ENCODE data around the gene MYO9B. TPM values are rescaled to one million over a fixed set of nuclear protein-coding genes. Genes with fewer than 3 reads are reported as not detected.

Gene MYO9B
- total and polyA plus RNA-seq, 9 of the 15 experiments (the other 6 are each of a cell fraction or from before 2014, with no cell fraction given) = 2.4 to 77.6 (median 23.0) TPM

DNA sequence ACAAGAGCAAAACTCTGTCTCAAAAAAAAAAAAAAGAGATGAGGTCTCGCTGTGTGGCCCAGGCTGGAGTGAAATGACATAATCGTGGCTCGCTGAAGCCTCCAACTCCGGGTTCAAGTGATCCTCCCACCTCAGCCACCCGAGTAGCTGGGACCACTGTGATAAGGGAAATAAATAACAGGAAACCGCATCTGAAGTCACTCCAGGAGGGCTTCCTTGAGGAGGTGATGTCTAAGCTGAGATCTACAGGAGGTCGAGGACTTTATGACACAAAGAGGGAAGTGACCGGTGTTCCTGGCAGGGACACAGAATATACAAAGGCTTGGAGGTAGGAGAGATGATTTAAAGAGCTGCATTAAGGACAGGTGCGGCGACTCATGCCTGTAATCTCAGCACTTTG lies 179.1 kb downstream of the MYO9B start (continued):
- TF ChIP-seq, protein P1, sequence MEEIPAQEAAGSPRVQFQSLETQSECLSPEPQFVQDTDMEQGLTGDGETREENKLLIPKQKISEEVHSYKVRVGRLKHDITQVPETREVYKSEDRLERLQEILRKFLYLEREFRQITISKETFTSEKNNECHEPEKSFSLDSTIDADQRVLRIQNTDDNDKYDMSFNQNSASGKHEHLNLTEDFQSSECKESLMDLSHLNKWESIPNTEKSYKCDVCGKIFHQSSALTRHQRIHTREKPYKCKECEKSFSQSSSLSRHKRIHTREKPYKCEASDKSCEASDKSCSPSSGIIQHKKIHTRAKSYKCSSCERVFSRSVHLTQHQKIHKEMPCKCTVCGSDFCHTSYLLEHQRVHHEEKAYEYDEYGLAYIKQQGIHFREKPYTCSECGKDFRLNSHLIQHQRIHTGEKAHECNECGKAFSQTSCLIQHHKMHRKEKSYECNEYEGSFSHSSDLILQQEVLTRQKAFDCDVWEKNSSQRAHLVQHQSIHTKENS (CRISPR knock-in tag; IDR thresholded peaks at IDR 0.05) = no peak
- TF ChIP-seq CBFA2T3 (IDR thresholded peaks at IDR 0.05) = peak; percentile 48
- TF ChIP-seq KDM1A (IDR thresholded peaks at IDR 0.05) = peak; percentile 62 to 78; a peak in 3 of 4 replicates
- TF ChIP-seq ELF4 (CRISPR knock-in tag; IDR thresholded peaks at IDR 0.05) = no peak
- TF ChIP-seq, protein P2, sequence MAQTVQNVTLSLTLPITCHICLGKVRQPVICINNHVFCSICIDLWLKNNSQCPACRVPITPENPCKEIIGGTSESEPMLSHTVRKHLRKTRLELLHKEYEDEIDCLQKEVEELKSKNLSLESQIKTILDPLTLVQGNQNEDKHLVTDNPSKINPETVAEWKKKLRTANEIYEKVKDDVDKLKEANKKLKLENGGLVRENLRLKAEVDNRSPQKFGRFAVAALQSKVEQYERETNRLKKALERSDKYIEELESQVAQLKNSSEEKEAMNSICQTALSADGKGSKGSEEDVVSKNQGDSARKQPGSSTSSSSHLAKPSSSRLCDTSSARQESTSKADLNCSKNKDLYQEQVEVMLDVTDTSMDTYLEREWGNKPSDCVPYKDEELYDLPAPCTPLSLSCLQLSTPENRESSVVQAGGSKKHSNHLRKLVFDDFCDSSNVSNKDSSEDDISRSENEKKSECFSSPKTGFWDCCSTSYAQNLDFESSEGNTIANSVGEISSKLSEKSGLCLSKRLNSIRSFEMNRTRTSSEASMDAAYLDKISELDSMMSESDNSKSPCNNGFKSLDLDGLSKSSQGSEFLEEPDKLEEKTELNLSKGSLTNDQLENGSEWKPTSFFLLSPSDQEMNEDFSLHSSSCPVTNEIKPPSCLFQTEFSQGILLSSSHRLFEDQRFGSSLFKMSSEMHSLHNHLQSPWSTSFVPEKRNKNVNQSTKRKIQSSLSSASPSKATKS (CRISPR knock-in tag; IDR thresholded peaks at IDR 0.05) = no peak
- TF ChIP-seq FOXA3 (CRISPR knock-in tag; conservative IDR thresholded peaks at IDR 0.05 in 1 of 2, IDR thresholded peaks at IDR 0.05 in 1 of 2) = no peak
- TF ChIP-seq, protein P3, sequence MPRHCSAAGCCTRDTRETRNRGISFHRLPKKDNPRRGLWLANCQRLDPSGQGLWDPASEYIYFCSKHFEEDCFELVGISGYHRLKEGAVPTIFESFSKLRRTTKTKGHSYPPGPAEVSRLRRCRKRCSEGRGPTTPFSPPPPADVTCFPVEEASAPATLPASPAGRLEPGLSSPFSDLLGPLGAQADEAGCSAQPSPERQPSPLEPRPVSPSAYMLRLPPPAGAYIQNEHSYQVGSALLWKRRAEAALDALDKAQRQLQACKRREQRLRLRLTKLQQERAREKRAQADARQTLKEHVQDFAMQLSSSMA (CRISPR knock-in tag; IDR thresholded peaks at IDR 0.05) = no peak
- TF ChIP-seq ASH1L (IDR thresholded peaks at IDR 0.05; ENCODE audit: borderline replicate concordance, low read depth, partially characterized antibody) = no peak
- TF ChIP-seq PML (IDR thresholded peaks at IDR 0.05; ENCODE audit: low read length) = no peak
- TF ChIP-seq RCOR1 (IDR thresholded peaks at IDR 0.05; ENCODE audit: borderline replicate concordance in 1 of 2, low read depth in 2 of 2, low read length in 2 of 2) = peak in 1 of 2 experiments; percentile 68; a peak in 2 of 4 replicates
- no peak for TF ChIP-seq EHMT2 (IDR thresholded peaks at IDR 0.05)
- peak; percentile 68 for TF ChIP-seq CHD4 (IDR thresholded peaks at IDR 0.05; ENCODE audit: insufficient read depth, insufficient replicate concordance, low read depth, low read length, poor library complexity, severe bottlenecking)
- TF ChIP-seq FOS (IDR thresholded peaks at IDR 0.05; ENCODE audit: extremely low read depth, insufficient read length) = no peak
- TF ChIP-seq ZFP1 (CRISPR knock-in tag; IDR thresholded peaks at IDR 0.05) = no peak
- peak; percentile 42; the same call in 1 of the 2 replicates for TF ChIP-seq SPI1 (IDR thresholded peaks at IDR 0.05; ENCODE audit: borderline replicate concordance, low read depth, low read length)
- peak; percentile 92 for TF ChIP-seq SMARCA5 (IDR thresholded peaks at IDR 0.05)
- TF ChIP-seq ESRRA (IDR thresholded peaks at IDR 0.05; ENCODE audit: borderline replicate concordance, low read depth) = peak; percentile 28; the same call in 1 of the 2 replicates
- TF ChIP-seq ADNP (tag; IDR thresholded peaks at IDR 0.05) = peak; percentile 56; the same call in 1 of the 2 replicates
- peak; percentile 98 for TF ChIP-seq ZFP36 (IDR thresholded peaks at IDR 0.05; ENCODE audit: low read depth, low read length, partially characterized antibody)
- TF ChIP-seq, protein P4, sequence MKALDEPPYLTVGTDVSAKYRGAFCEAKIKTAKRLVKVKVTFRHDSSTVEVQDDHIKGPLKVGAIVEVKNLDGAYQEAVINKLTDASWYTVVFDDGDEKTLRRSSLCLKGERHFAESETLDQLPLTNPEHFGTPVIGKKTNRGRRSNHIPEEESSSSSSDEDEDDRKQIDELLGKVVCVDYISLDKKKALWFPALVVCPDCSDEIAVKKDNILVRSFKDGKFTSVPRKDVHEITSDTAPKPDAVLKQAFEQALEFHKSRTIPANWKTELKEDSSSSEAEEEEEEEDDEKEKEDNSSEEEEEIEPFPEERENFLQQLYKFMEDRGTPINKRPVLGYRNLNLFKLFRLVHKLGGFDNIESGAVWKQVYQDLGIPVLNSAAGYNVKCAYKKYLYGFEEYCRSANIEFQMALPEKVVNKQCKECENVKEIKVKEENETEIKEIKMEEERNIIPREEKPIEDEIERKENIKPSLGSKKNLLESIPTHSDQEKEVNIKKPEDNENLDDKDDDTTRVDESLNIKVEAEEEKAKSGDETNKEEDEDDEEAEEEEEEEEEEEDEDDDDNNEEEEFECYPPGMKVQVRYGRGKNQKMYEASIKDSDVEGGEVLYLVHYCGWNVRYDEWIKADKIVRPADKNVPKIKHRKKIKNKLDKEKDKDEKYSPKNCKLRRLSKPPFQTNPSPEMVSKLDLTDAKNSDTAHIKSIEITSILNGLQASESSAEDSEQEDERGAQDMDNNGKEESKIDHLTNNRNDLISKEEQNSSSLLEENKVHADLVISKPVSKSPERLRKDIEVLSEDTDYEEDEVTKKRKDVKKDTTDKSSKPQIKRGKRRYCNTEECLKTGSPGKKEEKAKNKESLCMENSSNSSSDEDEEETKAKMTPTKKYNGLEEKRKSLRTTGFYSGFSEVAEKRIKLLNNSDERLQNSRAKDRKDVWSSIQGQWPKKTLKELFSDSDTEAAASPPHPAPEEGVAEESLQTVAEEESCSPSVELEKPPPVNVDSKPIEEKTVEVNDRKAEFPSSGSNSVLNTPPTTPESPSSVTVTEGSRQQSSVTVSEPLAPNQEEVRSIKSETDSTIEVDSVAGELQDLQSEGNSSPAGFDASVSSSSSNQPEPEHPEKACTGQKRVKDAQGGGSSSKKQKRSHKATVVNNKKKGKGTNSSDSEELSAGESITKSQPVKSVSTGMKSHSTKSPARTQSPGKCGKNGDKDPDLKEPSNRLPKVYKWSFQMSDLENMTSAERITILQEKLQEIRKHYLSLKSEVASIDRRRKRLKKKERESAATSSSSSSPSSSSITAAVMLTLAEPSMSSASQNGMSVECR (CRISPR knock-in tag; IDR thresholded peaks at IDR 0.05) = no peak
- 0 out of 2 replicates have a peak, but pooled peaks have one; percentile 48 for TF ChIP-seq CBX1 (IDR thresholded peaks at IDR 0.05; ENCODE audit: low read depth)
- TF ChIP-seq PTBP1 (IDR thresholded peaks at IDR 0.05; ENCODE audit: low read depth, low read length) = peak; percentile 76; the same call in 1 of the 2 replicates
